GM19372 (cell line): ENCODE data around the gene HS3ST1.
"Not testable (repeated sequence)": the region's sequence is repeated elsewhere in the genome, so short reads cannot be mapped to it uniquely, and the experiment has no call there.

ENCODE experiments used
- ATAC-seq: cut with Tn5 transposase; IDR thresholded peaks from one replicate; pipeline ENCODE4 v1.9.1; 2021; ENCODE audit warnings: mild to moderate bottlenecking, low read depth, moderate library complexity; ENCODE audit not compliant: unreplicated experiment

The HS3ST1 gene

GRCh38 chr4:11408233-11408967, 20.3 kb downstream of the HS3ST1 start:
- no peak for ATAC-seq

DNA sequence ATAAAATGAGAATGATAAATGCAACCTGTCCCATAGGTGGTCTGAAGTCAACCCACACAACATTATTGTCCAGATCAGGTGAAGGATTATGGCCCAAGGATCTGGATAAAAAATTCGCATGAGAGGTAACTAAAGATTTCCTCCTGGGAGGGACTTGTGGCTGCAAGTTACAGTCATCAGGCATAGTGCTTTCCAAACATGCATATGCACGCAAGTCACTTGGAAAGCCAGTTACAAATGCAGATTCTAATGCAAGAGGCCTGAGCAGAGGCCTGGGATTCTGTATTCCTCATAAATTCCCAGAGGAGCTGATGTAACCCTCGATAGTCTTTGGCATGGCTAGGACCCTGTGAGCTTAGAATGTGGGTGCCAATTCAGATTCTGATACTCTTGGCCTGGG, 21.1 kb downstream of the HS3ST1 start:
- ATAC-seq: no peak

GRCh38 chr4:11404431-11404830, 24.3 kb downstream of the HS3ST1 start:
- no peak for ATAC-seq

DNA sequence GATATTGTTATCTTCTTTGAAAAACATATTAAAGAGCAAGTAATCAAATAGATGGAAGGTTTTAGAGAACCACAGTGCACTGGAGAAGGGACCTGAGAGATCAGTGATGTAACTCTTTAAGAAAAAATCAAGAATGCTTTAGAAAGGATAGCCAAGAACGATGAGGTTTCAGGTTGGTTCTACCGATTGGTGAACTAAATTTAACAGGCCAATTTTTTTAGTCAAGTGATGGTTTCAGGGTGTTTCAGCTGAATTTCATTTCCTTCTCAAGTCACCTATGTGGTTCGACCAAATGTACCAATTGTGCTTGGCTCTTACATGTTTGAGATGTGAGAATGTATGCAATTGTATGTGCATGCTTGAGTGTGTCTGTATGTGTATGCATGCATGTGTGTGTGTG, 26.5 kb downstream of the HS3ST1 start:
- peak; percentile 47 for ATAC-seq

DNA sequence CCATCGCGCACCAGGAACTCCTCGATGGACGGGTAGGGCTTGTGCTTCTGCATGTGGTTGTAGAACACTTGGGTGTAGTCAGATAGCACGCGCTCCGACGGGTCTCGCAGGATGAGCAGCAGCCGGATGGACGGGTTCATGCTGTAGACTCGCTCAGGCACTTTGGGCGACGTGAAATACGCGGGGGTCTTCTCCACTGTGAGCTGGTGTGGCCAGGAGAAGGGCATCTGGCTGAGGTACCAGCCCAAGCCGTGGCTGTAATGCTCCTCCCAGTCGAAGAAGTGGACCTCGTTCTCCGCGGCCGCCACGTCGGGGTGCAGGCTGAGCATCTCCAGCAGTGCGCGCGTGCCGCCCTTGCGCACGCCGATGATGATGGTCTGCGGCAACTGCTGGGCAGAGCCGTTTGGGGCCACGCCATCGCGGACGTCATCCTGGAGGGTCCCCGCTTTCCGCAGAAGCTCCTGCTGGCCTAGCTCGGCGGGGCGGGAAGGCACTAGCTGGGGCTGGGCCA, 29.2 kb downstream of the HS3ST1 start:
- no peak for ATAC-seq

- ATAC-seq: peak; percentile 52
Observed at GRCh38 chr4:11397819-11398610, 30.7 kb downstream of the HS3ST1 start.

GRCh38 chr4:11397146-11397545, 31.5 kb downstream of the HS3ST1 start:
- no peak for ATAC-seq

GRCh38 chr4:11393551-11393950, 35.1 kb downstream of the HS3ST1 start:
- no peak for ATAC-seq

GRCh38 chr4:11384072-11384471, 44.6 kb downstream of the HS3ST1 start:
- ATAC-seq: not testable (repeated sequence)

DNA sequence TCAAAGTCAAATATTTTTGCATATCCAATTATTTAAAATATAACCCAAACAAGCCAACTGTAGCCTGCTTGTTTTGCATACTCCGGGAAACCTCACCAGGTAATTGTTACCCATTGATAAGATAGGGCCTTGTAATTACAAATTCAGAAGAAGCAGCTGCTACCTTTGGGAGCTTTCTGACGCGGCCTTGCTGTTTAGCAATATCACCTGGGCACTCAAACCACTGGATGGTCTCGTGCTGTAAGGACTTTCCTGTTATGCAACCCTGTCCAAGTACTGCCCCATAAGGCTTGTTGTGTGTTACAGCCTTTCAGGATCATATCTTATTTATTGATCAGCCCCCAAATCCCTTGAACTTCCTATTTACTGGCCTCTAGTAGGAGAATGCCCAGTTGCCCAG, 52.1 kb downstream of the HS3ST1 start:
- ATAC-seq: no peak

- no peak for ATAC-seq
Observed at GRCh38 chr4:11376146-11376545, 52.5 kb downstream of the HS3ST1 start.

- ATAC-seq: no peak
Observed at GRCh38 chr4:11368701-11369115, 60.0 kb downstream of the HS3ST1 start.

- ATAC-seq: no peak
Observed at GRCh38 chr4:11367371-11367770, 61.3 kb downstream of the HS3ST1 start.

DNA sequence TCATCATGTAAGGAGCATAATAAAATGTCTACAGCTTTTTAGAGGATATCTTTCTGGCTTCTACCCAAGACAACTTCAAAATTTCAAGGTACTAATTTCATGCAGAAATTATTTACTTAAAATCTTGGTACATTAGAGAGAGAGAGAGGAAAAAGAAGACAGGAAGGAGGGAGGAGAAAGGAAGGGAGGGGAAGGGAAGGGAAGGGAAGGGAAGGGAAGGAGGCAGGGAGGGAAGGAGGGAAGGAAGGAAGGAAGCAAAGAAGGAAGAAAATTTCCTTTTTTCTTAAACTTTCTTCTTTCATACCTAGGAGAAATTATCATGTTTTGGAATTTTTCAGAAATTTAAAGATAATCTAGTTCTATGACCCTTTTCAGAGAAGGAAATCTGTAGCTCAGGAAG, 61.8 kb downstream of the HS3ST1 start:
- ATAC-seq: no peak

- ATAC-seq: no peak
Observed at GRCh38 chr4:11365039-11365438, 63.7 kb downstream of the HS3ST1 start.

DNA sequence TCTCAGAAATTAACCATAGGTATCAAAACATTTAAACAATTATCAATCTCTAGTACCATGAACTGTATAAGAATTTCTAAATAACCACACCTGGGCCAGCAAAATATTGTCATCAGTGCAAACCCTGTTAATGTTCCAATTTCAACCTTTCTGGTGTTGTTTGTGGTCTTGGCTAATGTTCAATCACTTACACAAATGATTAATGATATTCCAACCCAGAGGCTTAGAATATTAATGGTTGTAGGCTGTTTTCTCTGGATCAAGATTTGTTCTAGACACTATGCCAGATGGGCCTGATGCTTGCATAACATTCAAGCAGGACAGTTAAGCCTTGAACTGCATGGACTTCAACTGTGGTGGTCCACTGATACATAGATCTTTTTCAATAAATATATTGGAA, 69.1 kb downstream of the HS3ST1 start:
- ATAC-seq: no peak

DNA sequence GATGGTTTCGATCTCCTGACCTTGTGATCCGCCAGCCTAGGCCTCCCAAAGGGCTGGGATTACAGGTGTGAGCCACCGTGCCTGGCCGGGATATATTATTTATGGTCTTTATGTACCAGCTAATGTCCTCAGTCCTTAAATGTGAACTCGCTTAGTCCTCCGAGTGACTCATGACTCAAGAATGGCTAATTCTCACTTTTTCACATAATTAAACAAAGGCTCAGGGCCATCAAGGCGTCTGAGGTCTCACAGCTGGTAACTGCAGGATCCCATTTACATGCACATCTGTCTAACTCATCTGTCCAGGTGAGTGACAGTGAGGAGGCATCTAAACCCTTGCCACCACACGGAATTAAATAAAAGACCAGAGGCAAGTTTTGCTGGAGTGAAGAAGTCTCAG, 73.5 kb downstream of the HS3ST1 start:
- no peak for ATAC-seq

DNA sequence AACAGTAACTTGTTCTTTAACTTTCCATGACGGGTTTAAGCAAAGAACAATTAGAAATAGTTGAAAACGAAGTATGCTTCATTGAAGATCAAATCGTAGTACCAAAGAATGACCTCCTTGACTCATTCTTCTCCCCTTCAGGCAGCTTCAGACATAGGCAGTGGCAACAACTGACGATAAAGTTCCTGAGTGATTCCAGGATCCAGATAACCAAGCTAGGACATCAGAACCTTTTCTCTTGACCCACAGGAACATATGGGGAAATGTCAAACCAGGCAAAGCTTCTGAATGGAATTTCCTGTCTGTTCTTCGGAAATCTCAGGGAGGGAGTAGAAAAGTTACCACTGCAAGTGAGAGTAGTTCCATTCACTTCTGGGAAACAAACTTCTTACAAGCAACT, 74.2 kb downstream of the HS3ST1 start:
- ATAC-seq: no peak

DNA sequence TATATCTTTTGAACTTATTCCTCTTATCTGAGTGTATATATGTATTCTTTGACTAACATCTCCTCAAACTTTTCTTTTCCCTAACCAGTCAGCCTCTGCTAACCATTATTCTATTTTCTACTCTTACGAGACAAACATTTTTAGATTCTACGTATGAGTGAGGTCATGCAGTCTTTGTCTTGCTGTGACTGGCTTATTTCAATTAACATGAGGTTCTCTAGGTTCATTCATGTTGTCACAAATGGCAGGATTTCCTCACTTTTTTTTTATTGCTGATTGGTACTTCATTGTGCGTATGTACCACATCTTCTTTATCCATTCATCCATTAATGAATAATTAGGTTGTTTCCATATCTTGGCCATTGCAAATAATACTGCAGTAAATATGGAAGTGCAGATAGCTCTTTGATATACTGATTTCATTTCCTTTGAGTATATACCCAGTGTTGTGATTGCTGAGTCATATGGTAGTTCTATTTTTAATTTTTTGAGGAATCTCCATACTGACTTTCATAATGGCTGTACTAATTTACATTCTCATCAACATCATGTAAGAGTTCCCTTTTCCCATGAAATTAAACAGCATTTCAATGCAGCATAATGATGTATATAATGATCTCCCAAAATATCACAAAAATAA, 80.1 kb downstream of the HS3ST1 start:
- ATAC-seq: no peak

DNA sequence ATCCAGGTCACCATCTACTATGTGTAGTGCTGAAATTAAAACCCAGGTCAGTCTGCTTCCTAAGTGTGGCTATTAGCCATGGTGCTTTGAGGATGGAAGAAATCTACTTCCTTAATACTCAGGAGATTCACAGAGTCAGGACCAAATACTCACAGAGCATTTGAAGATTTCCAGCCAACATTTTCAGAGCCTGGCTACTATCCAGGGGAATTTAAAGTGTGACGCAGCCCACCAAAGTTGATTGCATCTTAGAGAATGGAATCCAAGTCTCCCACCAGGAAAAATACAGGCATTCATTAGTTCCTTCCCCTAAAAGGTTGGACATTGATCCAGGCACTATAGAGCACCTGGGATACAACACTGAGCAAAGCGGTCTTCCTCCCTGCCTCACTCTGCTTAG, 83.8 kb downstream of the HS3ST1 start:
- no peak for ATAC-seq

DNA sequence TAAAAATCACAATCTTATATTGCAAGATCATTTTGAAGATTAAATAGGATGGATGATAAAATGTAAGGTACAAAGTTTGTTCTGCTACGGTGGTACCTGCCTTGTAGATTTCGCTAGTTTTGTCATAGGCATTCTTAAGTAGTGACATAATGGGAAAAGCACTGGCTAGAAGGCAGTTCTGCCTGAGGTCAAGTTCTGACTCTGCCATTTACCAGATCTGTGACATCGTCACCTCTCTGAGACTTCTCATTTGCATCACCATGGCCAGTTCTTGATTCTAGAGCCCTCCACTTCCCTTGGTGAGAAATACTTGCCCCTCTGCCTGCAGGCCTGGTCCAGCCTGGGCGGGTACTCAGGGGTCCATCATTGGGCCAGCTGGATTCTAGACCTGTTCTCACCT, 85.2 kb downstream of the HS3ST1 start:
- no peak for ATAC-seq
